MM.1S (cell line): Measurements from ENCODE around the gene HSD17B10.

Experiments
- CTCF ChIP-seq: fragments of 300-600 bp; sonication (generic); IDR thresholded peaks from 2 replicates; pipeline ENCODE4 v1.5.1; 2016; ENCODE audit warnings: antibody characterized with exemption, low read length, mixed read lengths
- EZH2 ChIP-seq: fragments of 300-600 bp; sonication (generic); optimal IDR thresholded peaks from 2 replicates; pipeline ENCODE3; 2017; ENCODE audit warnings: low read depth, mild to moderate bottlenecking, antibody characterized with exemption, low read length, mixed read lengths

DNA sequence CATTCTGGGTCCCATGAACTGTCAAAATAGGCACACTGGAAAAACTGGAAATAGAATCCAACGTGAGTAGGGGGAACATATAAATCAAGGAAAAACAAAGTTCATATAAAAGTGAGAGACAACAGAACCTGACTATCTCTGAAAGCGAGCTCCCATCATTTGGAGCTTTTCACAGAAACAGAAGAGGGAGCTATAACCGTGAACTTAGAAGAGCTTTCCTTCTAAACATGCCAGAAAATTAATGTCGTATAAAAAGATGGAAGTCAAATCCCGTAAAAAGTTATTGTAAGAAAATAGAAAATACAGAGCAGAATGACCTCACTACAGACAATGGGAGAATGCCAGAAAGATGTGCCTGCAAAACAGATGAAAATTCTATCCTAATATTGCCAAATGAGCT, 23.9 kb upstream of the HSD17B10 start:
- TF ChIP-seq CTCF, result no peak
- no peak for TF ChIP-seq EZH2
